Ishikawa (cell line): Measurements from ENCODE around the gene STARD7.

Source experiments
- CEBPB ChIP-seq: IDR thresholded peaks from 2 replicates; pipeline ENCODE4 v1.6.1; 2012
- CREB1 ChIP-seq: IDR thresholded peaks from 2 replicates; pipeline ENCODE4 v1.6.1; 2012; ENCODE audit warnings: low read depth
- EGR1 ChIP-seq: IDR thresholded peaks from 2 replicates; pipeline ENCODE4 v1.6.1; 2012
- EP300 ChIP-seq: IDR thresholded peaks from 2 replicates; pipeline ENCODE4 v1.6.1; 2012; ENCODE audit warnings: borderline replicate concordance
- FOXM1 ChIP-seq: IDR thresholded peaks from 2 replicates; pipeline ENCODE4 v1.6.1; 2012; ENCODE audit warnings: low read depth, borderline replicate concordance
- NFIC ChIP-seq: IDR thresholded peaks from 2 replicates; pipeline ENCODE4 v1.6.1; 2012
- RAD21 ChIP-seq: IDR thresholded peaks from 2 replicates; pipeline ENCODE4 v1.6.1; 2012; ENCODE audit warnings: low read depth
- TAF1 ChIP-seq: IDR thresholded peaks from 2 replicates; pipeline ENCODE4 v1.6.1; 2012; ENCODE audit warnings: low read depth, mild to moderate bottlenecking
- TCF12 ChIP-seq: IDR thresholded peaks from 2 replicates; pipeline ENCODE4 v1.6.1; 2012; ENCODE audit warnings: low read depth
- TEAD4 ChIP-seq: IDR thresholded peaks from 2 replicates; pipeline ENCODE4 v1.6.1; 2012
- YY1 ChIP-seq: IDR thresholded peaks from 2 replicates; pipeline ENCODE4 v1.6.1; 2012; ENCODE audit warnings: low read depth
- ZBTB7A ChIP-seq: IDR thresholded peaks from 2 replicates; pipeline ENCODE4 v1.6.1; 2012; ENCODE audit warnings: low read depth
- TF ChIP-seq, protein P1 (sequence below): IDR thresholded peaks from 2 replicates; pipeline ENCODE4 v1.6.1; 2012
- TF ChIP-seq, protein P2 (sequence below): IDR thresholded peaks from 2 replicates; pipeline ENCODE4 v1.6.1; 2012
- TF ChIP-seq, protein P3 (sequence below): IDR thresholded peaks from 2 replicates; pipeline ENCODE4 v1.6.1; 2012; ENCODE audit warnings: low read depth, mild to moderate bottlenecking

The STARD7 gene

DNA sequence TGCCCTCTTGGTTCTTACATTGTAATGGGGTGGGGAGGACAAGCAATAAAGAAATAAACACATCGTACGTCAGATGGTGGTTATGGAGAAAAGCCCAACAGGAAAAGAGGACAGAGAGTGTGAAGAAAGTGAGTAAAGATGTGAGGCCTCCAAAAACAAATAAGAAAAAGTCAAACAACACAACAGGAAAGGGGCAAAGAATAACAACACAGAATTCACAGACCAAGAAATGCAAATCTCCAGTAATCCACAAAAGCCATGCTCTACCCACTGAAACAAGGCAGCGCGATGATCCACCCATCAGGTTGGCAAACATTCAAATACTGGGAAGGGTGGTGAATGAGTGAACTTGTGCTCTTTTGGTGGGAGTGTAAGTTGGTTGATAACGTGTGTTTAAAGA lies 46.7 kb downstream of the STARD7 start:
- TF ChIP-seq TAF1 (no peak), RAD21 (no peak), FOXM1 (no peak), YY1 (no peak), TCF12 (no peak), EGR1 (no peak), ZBTB7A (no peak), CEBPB (no peak), EP300 (no peak), NFIC (no peak), TEAD4 (no peak), CREB1 (no peak)
- TF ChIP-seq, protein P1, sequence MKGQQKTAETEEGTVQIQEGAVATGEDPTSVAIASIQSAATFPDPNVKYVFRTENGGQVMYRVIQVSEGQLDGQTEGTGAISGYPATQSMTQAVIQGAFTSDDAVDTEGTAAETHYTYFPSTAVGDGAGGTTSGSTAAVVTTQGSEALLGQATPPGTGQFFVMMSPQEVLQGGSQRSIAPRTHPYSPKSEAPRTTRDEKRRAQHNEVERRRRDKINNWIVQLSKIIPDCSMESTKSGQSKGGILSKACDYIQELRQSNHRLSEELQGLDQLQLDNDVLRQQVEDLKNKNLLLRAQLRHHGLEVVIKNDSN = no peak
- TF ChIP-seq, protein P2, sequence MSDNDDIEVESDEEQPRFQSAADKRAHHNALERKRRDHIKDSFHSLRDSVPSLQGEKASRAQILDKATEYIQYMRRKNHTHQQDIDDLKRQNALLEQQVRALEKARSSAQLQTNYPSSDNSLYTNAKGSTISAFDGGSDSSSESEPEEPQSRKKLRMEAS = no peak
- TF ChIP-seq, protein P3, sequence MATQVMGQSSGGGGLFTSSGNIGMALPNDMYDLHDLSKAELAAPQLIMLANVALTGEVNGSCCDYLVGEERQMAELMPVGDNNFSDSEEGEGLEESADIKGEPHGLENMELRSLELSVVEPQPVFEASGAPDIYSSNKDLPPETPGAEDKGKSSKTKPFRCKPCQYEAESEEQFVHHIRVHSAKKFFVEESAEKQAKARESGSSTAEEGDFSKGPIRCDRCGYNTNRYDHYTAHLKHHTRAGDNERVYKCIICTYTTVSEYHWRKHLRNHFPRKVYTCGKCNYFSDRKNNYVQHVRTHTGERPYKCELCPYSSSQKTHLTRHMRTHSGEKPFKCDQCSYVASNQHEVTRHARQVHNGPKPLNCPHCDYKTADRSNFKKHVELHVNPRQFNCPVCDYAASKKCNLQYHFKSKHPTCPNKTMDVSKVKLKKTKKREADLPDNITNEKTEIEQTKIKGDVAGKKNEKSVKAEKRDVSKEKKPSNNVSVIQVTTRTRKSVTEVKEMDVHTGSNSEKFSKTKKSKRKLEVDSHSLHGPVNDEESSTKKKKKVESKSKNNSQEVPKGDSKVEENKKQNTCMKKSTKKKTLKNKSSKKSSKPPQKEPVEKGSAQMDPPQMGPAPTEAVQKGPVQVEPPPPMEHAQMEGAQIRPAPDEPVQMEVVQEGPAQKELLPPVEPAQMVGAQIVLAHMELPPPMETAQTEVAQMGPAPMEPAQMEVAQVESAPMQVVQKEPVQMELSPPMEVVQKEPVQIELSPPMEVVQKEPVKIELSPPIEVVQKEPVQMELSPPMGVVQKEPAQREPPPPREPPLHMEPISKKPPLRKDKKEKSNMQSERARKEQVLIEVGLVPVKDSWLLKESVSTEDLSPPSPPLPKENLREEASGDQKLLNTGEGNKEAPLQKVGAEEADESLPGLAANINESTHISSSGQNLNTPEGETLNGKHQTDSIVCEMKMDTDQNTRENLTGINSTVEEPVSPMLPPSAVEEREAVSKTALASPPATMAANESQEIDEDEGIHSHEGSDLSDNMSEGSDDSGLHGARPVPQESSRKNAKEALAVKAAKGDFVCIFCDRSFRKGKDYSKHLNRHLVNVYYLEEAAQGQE = no peak

DNA sequence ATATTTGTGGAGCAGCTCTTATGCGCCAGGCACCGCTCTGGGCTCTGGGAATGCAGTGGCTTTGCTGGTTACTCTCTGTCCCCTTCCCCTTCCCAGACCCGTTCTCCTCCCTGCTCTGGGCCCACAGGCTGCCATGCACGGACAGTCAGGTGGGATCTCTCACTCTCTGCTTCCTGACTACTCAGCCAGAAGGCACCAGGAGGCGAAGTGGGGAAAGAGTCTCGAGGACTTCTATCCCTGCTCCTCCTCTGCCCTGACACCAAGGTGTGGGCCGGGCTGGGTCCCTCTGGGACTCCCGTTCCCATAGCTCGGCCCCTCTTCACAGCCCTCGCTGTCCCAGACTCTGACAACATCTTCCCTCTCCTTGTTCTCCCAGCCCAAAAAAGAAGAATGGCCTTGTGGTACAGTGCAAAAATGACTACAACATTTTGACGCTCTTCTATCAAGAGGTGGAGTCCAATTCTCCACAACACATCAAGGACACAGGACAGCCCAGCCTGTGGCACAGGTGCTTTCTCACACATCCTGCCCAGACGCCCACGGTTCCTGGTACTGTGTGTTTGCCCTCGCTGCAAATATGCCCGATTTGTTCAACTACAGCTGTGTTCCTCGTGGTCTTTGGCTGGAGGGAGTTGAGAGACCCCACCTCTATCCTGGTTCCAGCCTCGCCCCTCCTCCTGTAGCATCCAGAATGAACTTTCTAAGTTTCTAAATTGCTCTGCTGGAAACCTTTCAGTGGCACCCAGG lies 49.4 kb downstream of the STARD7 start:
- TF ChIP-seq, protein P1 = no peak
- TF ChIP-seq TAF1 (no peak), CEBPB (no peak), EGR1 (no peak), YY1 (no peak), EP300 (no peak), NFIC (no peak), ZBTB7A (no peak), TEAD4 (no peak), RAD21 (no peak), CREB1 (no peak), FOXM1 (no peak), TCF12 (no peak)
- TF ChIP-seq, protein P2 = no peak
- TF ChIP-seq, protein P3 = no peak

DNA sequence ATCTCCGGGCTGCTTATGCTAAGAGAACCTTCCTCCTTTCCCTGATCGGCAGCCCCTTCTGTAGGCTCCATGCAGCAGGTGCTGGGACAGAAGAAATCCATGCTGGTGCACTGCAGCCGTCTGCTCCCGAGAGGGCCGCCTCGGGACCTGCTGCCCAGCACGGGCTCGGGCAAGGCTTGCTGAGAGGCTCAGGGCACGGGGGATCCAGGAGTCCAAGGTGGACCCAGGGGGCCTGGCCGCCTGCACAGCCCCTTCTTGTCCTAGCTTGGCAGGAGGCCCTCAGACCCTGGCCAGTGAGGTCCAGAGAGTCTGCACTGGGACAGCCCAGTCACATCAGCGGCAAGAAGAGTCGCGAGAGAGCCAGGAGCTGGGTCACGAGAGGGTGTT lies 50.1 kb downstream of the STARD7 start:
- TF ChIP-seq CEBPB (no peak), EGR1 (no peak), NFIC (no peak), FOXM1 (no peak)
- TF ChIP-seq, protein P1 = no peak

DNA sequence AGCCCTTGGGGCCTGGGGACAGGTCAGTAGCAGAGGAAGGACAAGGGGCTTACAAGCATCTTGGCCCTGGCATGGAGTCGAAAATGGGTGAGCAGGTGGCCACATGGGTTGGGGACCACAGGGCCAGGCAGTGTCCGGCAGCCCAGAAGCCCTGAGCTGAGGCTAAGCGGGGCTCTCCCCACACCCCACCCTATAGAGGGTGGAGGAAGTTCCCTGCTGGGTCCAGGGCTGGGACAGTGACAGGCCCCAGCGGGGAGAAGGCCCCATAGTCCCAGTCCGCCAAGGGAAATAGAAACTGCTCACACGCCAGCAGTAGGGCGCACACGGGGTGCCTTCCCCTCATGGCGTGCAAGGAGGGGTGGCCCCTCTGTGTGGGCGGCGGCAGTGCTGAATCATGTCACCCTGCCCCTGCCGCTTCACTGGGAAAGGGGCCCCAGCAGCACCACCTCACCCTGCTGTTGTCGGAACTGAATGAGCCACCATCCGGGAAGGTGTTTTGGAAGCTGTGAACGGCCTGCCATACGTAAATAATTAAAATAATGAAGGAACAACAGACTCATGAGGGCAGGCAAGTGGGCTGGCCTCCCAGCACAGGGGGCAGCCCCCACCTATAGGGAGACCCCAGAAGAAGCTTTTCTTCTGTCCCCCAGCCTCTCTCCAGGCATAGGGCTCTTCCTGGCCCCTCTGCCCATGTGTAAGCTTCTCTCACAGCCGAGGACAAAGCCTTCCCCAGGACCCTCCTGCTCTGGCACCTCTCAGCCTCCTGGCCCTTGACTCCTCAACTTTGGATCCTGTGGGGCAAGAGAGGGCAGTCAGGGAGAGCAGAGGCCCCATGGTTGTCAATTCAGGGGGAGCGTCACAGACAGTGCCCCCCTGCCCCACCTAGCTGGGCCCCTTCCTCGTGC lies 50.7 kb downstream of the STARD7 start:
- TF ChIP-seq FOXM1 (no peak), ZBTB7A (no peak), NFIC (no peak)

DNA sequence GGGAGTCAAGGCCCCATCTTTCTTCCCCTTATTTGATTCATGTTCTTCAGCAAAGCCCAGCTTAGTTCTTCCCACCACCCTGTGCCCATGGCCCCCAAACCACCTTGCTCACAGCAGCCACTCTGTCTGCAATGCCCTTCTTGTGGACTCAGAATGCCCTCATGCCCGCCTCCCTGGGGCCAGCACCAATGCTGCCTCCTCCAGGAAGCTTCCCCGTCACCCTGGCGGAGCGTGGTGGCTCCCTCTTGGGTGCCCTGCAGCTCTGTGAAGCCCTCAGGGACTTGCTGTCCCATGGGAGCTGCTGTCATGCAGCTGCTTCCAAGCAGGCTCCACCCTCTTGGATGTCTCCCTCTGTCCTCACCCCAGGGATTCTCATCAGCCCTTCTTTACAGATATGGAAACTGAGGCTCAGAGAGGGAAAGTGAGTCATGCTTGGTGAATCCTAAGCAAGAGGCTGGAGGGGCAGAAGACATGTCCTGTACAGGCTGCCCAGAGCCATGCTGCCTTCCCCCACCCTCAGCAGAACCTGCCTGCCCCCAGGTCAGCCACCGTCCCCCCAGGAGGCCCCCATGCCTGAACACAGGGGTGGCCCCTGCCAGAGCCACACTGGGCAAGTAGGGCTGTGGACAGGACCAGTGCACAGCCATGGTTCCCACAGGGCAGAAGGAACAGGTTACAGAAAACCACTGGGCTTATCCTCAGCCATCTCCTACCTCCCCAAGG lies 51.5 kb downstream of the STARD7 start:
- TF ChIP-seq RAD21 = no peak
- TF ChIP-seq TCF12 = no peak
